GM12878 (cell line): ENCODE measurements around the gene PIAS1. TPM values are rescaled to one million over a fixed set of nuclear protein-coding genes. Genes with fewer than 3 reads are reported as not detected.

Experiments
- ATAC-seq: fragments of 200-7000 bp; cut with Tn5 transposase; 3 replicates; pipeline ENCODE4 v1.9.1; 2020; ENCODE audit warnings: mild to moderate bottlenecking, moderate library complexity
- BruUV-seq: library from RNA; stranded (reverse); fragments of 400-500 nt; replicated peaks from 2 replicates; lab custom pipeline; 2021; lab: Mats Ljungman, UMichigan
- CTCF ChIA-PET: fragments of 300-600 bp; sonication (Branson Sonifier 250); formaldehyde crosslinking; extraction: SDS; loops from one replicate; lab custom pipeline; 2021; ENCODE audit warnings: inconsistent platforms; lab: Yijun Ruan, JAX
- POLR2A ChIA-PET: fragments of 350-600 bp; formaldehyde crosslinking; extraction: SDS; loops from one replicate; lab custom pipeline; 2021; ENCODE audit warnings: inconsistent platforms; lab: Charles Lee
- RAD21 ChIA-PET: fragments of 300-600 bp; sonication (Branson Sonifier 250); formaldehyde crosslinking; loops from one replicate; lab custom pipeline; 2023; ENCODE audit warnings: antibody characterized with exemption; ENCODE audit not compliant: unreplicated experiment; lab: Charles Lee
- SMC1A ChIA-PET: fragments of 300-600 bp; sonication (Branson Sonifier 250); formaldehyde crosslinking; loops from one replicate; lab custom pipeline; 2023; ENCODE audit not compliant: unreplicated experiment, uncharacterized antibody; lab: Charles Lee
- DNase-seq: peaks from one replicate; pipeline ENCODE4 v3.0.0-alpha.2; 2011; ENCODE audit warnings: low read depth, low spot score
- FAIRE-seq: peaks from 3 replicates; lab custom pipeline; 2011; peaks lifted over from hg19 to GRCh38; lab: Jason Lieb, UNC
- H2AFZ ChIP-seq: 2 replicates; pipeline ENCODE4 v1.6.0; 2011; ENCODE audit warnings: low read depth, low read length, control low read depth; ENCODE audit not compliant: control insufficient read depth
- H3K27ac ChIP-seq: 2 replicates; pipeline ENCODE4 v1.5.1; 2011; ENCODE audit warnings: control low read depth; ENCODE audit not compliant: control insufficient read depth, insufficient read depth
- H3K27me3 ChIP-seq, 2 experiments: replicated peaks in 1 of 2; 2 replicates each; pipeline versions ENCODE4 v1.6.0 to v1.6.1; 2011; ENCODE audit warnings: low read length in 1 of 2; ENCODE audit not compliant: control insufficient read depth in 2 of 2, insufficient read depth in 2 of 2
- H3K36me3 ChIP-seq, 2 experiments: 2 replicates each; pipeline ENCODE4 v1.5.1; 2011; ENCODE audit warnings: low read length in 1 of 2; ENCODE audit not compliant: control insufficient read depth in 2 of 2, insufficient read depth in 2 of 2
- H3K4me1 ChIP-seq: 2 replicates; pipeline ENCODE4 v1.6.1; 2011; ENCODE audit warnings: mild to moderate bottlenecking, low read length, moderate library complexity, mixed read lengths; ENCODE audit not compliant: control insufficient read depth, insufficient read depth
- H3K4me2 ChIP-seq: 2 replicates; pipeline ENCODE4 v1.6.0; 2011; ENCODE audit warnings: control low read depth; ENCODE audit not compliant: control insufficient read depth, insufficient read depth
- H3K4me3 ChIP-seq: fragments of 200-600 bp; sonication (generic); 2 replicates; pipeline ENCODE4 v1.5.1; 2016
- H3K79me2 ChIP-seq: 2 replicates; pipeline ENCODE4 v1.6.0; 2011; ENCODE audit warnings: low read length; ENCODE audit not compliant: control insufficient read depth, insufficient read depth
- H3K9ac ChIP-seq: 2 replicates; pipeline ENCODE4 v1.8.0; 2011; ENCODE audit warnings: low read length, control low read depth, mixed read lengths; ENCODE audit not compliant: control insufficient read depth, insufficient read depth
- H3K9me3 ChIP-seq: replicated peaks from 3 replicates; pipeline ENCODE4 v1.5.1; 2011; ENCODE audit warnings: mild to moderate bottlenecking, low read length; ENCODE audit not compliant: control insufficient read depth, insufficient read depth
- H4K20me1 ChIP-seq: 2 replicates; pipeline ENCODE4 v1.6.0; 2011; ENCODE audit not compliant: control insufficient read depth, insufficient read depth
- EZH2 ChIP-seq: IDR thresholded peaks from 2 replicates; pipeline ENCODE4 v1.6.1; 2012; ENCODE audit warnings: low read depth, mild to moderate bottlenecking, control low read depth, inconsistent platforms, low read length, borderline replicate concordance; ENCODE audit not compliant: control insufficient read depth
- IKZF1 ChIP-seq: fragments of 450-650 bp; conservative IDR thresholded peaks from 2 replicates; pipeline ENCODE4 v1.6.1; 2017; ENCODE audit warnings: antibody characterized with exemption, mild to moderate bottlenecking
- MAX ChIP-seq: IDR thresholded peaks from 2 replicates; pipeline ENCODE4 v1.6.1; 2012; ENCODE audit warnings: low read depth, low read length, improper control_type of control experiment
- NFYB ChIP-seq: IDR thresholded peaks from 2 replicates; pipeline ENCODE4 v1.6.1; 2011; ENCODE audit warnings: low read depth, mild to moderate bottlenecking, low read length, improper control_type of control experiment, moderate library complexity; ENCODE audit not compliant: insufficient read depth
- NR2C2 ChIP-seq: IDR thresholded peaks from 2 replicates; pipeline ENCODE4 v1.6.1; 2011; ENCODE audit warnings: borderline replicate concordance, low read depth; ENCODE audit not compliant: control insufficient read depth, insufficient read length
- PBX3 ChIP-seq: IDR thresholded peaks from 2 replicates; pipeline ENCODE4 v1.6.1; 2011; ENCODE audit warnings: mild to moderate bottlenecking, low read depth, low read length, moderate library complexity; ENCODE audit not compliant: insufficient replicate concordance
- POLR2AphosphoS2 ChIP-seq: IDR thresholded peaks from 2 replicates; pipeline ENCODE4 v1.6.1; 2011; ENCODE audit warnings: low read depth, mild to moderate bottlenecking, low read length, improper control_type of control experiment, moderate library complexity
- POLR2AphosphoS5 ChIP-seq: IDR thresholded peaks from 2 replicates; pipeline ENCODE4 v1.6.1; 2011; ENCODE audit warnings: mild to moderate bottlenecking, low read length, inconsistent platforms
- RAD51 ChIP-seq: fragments of 450-650 bp; IDR thresholded peaks from 2 replicates; pipeline ENCODE4 v1.6.1; 2016; ENCODE audit warnings: moderate library complexity, mild to moderate bottlenecking, inconsistent platforms
- SRF ChIP-seq, 2 experiments: IDR thresholded peaks; 2 replicates each; pipeline ENCODE4 v1.6.1; 2011; ENCODE audit warnings: low read depth in 2 of 2, low read length in 2 of 2, mild to moderate bottlenecking in 1 of 2, moderate library complexity in 1 of 2
- ZNF274 ChIP-seq: IDR thresholded peaks from one replicate; pipeline ENCODE4 v1.8.0; 2011; ENCODE audit not compliant: insufficient read length, insufficient read depth
- WGBS: methylation state at CpG from one replicate; pipeline ENCODE4 v1.1.6; 2016; ENCODE audit warnings: low lambda C conversion rate; ENCODE audit not compliant: insufficient replicate concordance, insufficient coverage; ENCODE audit errors: missing lambda C conversion rate; 5-methylcytosine and 5-hydroxymethylcytosine counted together
- in situ Hi-C: fragments of 300-500 bp; cut with MboI; formaldehyde crosslinking; loops from 9 replicates; pipeline ENCODE4 v1.14.3; 2018; ENCODE audit warnings: mixed read lengths
- intact Hi-C: fragments of 100-400 bp; cut with micrococcal nuclease; formaldehyde crosslinking; loops from one replicate; pipeline ENCODE4 v1.14.2; 2022; ENCODE audit not compliant: unreplicated experiment
- polyA plus RNA-seq, 11 experiments: library from polyadenylated mRNA; depleted of rRNA in 4 of 11; unstranded in 6 of 11; stranded (reverse) in 5 of 11; fragments of >200 nt; fragmentation: Nextera tagmentation in 4 of 11; fragmentation: Illumina TruSeq in 1 of 11; extraction: Ambion mirVana in 4 of 11; extraction: Trizol in 1 of 11; gene quantifications; 1 replicate in 1 of 11; 2 replicates in 10 of 11; pipeline versions ENCODE4 v1.2.1 to v1.2.3, GENCODE V29; 2011 to 2016; ENCODE audit warnings: inconsistent platforms in 2 of 11, missing spikeins in 2 of 11, low read depth in 1 of 11
- total RNA-seq, 4 experiments: library from RNA; depleted of rRNA in 3 of 4; stranded (reverse); fragments of >200 nt in 3 of 4; fragmentation: Illumina TruSeq in 1 of 4; extraction: Trizol in 1 of 4; gene quantifications; 2 replicates each; pipeline versions ENCODE4 v1.2.1 to v1.2.3, GENCODE V29; 2013 to 2021

The PIAS1 gene
- total and polyA plus RNA-seq, 10 of the 15 experiments (the other 5 are each of a cell fraction or from before 2014, with no cell fraction given) = 20.2 to 96.3 (median 37.0) TPM

- TF ChIP-seq MAX = no peak
Measured at GRCh38 chr15:68150187-68150586, 96.1 kb downstream of the PIAS1 start (continued).

DNA sequence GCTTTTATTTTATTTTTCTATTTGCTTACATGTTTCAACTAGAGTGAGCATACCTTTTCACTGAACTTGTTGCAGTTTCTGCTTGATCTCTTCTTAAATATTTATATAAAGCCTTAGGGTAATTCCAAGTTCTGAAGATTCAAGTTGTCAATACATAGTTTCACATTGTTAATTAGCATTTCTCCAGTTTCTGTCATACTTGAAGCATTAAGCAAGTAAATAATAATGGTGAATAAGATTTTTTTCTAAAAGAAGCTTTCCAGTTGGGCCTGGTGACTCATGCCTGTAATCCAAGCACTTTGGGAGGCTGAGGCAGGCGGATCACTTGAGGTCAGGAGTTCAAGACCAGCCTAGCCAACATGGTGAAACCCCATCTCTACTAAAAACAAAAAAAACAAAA lies 97.2 kb downstream of the PIAS1 start:
- in situ Hi-C loops = loop anchor here (5.0 kb wide), 1 partner anchor 289 kb away; no protein-coding TSS in a partner anchor
- CTCF ChIA-PET = interaction anchor here (0.6 to 9.6 kb wide), 3 partner anchors 12 to 289 kb away, joined by 3 to 119 read pairs (median 6); no protein-coding TSS in a partner anchor

More for the DNA sequence above, 97.2 kb downstream of the PIAS1 start:
- H4K20me1 ChIP-seq = no peaks in the 10 kb centered on the region
- H3K9me3 ChIP-seq = no peaks in the 10 kb centered on the region
- no peaks in the 10 kb centered on the region for H3K4me1 ChIP-seq
- no peak for FAIRE-seq
- intact Hi-C loops = loop anchor here (5.0 kb wide), 1 partner anchor 94 kb away; no protein-coding TSS in a partner anchor
- H3K79me2 ChIP-seq = no peaks in the 10 kb centered on the region; the same call in 1 of the 2 replicates
- POLR2A ChIA-PET = interaction anchor here (0.6 kb wide), 1 partner anchor 95 kb away, joined by 3 read pairs; no protein-coding TSS in a partner anchor
- H3K27ac ChIP-seq = no peak overlapping the region
- H3K36me3 ChIP-seq = peaks cover 4 to 25% of the 10 kb centered on the region in 2 experiments
- SMC1A ChIA-PET = interaction anchor here (0.7 to 7.0 kb wide), 3 partner anchors 8 to 289 kb away, joined by 3 to 97 read pairs (median 4); no protein-coding TSS in a partner anchor
- no peak overlapping the region for H3K4me2 ChIP-seq
- no peak overlapping the region for H2AFZ ChIP-seq
- H3K4me3 ChIP-seq = no peak overlapping the region
- H3K27me3 ChIP-seq = no peaks in the 10 kb centered on the region
- BruUV-seq = no TSS peak
- 90% methylated on average over 1 of the region's 1 CpG for WGBS
- no peak for ATAC-seq
- RAD21 ChIA-PET = interaction anchor here (4.3 kb wide), 1 partner anchor 96 kb away, joined by 23 read pairs; the partner anchor contains the start of gene PIAS1
- no peak overlapping the region for H3K9ac ChIP-seq
- no peak for DNase-seq
- TF ChIP-seq SRF (IDR thresholded peaks at IDR 0.05; ENCODE audit: low read depth in 2 of 2, low read length in 2 of 2) = no peak
- TF ChIP-seq NR2C2 = no peak
- TF ChIP-seq ZNF274 = no peak
- TF ChIP-seq PBX3 = no peak
- no peak for TF ChIP-seq POLR2AphosphoS5
- no peak for TF ChIP-seq RAD51
- TF ChIP-seq POLR2AphosphoS2 = no peak
- TF ChIP-seq IKZF1 = no peak
- TF ChIP-seq NFYB = no peak
- no peak for TF ChIP-seq EZH2
- TF ChIP-seq, all 136 proteins: peak for 0
